Uterus (tissue), 4 donors: ENCODE measurements around the gene PPP1R9A. TPM values are rescaled to one million over a fixed set of nuclear protein-coding genes. Genes with fewer than 3 reads are reported as not detected.

ENCODE experiments used
- DNase-seq, 2 donors: peaks; one replicate each; pipeline ENCODE4 v3.0.0-alpha.2; 2019 to 2020
- H3K27ac ChIP-seq, 2 donors: fragments of 200-600 bp; sonication (generic); 1 replicate in 1 of 2; 2 replicates in 1 of 2; pipeline ENCODE4 v1.5.1; 2016 to 2018
- H3K27me3 ChIP-seq, 2 donors: fragments of 200-600 bp; sonication (generic); one replicate each; pipeline ENCODE4 v1.5.1; 2018 to 2019; ENCODE audit warnings: control low read depth in 1 of 2
- H3K36me3 ChIP-seq, 2 donors: fragments of 200-600 bp; sonication (generic); one replicate each; pipeline ENCODE4 v1.5.1; 2019; ENCODE audit warnings: control low read depth in 1 of 2
- H3K4me1 ChIP-seq, 2 donors: fragments of 200-600 bp; sonication (generic); one replicate each; pipeline ENCODE4 v1.5.1; 2018 to 2019; ENCODE audit warnings: control low read depth in 1 of 2
- H3K4me3 ChIP-seq, 2 donors: fragments of 200-600 bp; sonication (generic); 1 replicate in 1 of 2; 2 replicates in 1 of 2; pipeline ENCODE4 v1.5.1; 2018 to 2019; ENCODE audit warnings: mild to moderate bottlenecking in 1 of 2
- H3K9me3 ChIP-seq, 2 donors: fragments of 200-600 bp; sonication (generic); one replicate each; pipeline ENCODE4 v1.5.1; 2019; ENCODE audit warnings: control low read depth in 1 of 2
- CTCF ChIP-seq, 4 experiments: fragments of 200-600 bp in 2 of 4; fragments of 450-650 bp in 2 of 4; sonication (generic) in 2 of 4; IDR thresholded peaks; one replicate each; pipeline ENCODE4 v1.5.1; 2016 to 2019; ENCODE audit warnings: antibody characterized with exemption in 4 of 4, mild to moderate bottlenecking in 2 of 4, moderate library complexity in 1 of 4
- POLR2A ChIP-seq, 2 donors: fragments of 450-650 bp; IDR thresholded peaks; one replicate each; pipeline ENCODE4 v1.6.1; 2016; ENCODE audit warnings: antibody characterized with exemption in 2 of 2, mild to moderate bottlenecking in 1 of 2, moderate library complexity in 1 of 2
- intact Hi-C: fragments of 100-400 bp; cut with DNase I; formaldehyde crosslinking; loops from one replicate; pipeline ENCODE4 v1.15.1; 2023; ENCODE audit warnings: low total_unique reads
- total RNA-seq, 4 donors: library from RNA; depleted of rRNA in 3 of 4; stranded (reverse); fragments of >200 nt in 3 of 4; gene quantifications; one replicate each; pipeline versions ENCODE4 v1.1.0 to v1.2.4, GENCODE V29; 2014 to 2023
- donor health status: DM: yes; HTN: yes; CAD: no.

The PPP1R9A gene
- total RNA-seq, 4 donors from 2014 or later = 5.3 to 39.6 (median 15.0) TPM

- no peak for TF ChIP-seq POLR2A (IDR thresholded peaks at IDR 0.05)
- no peak overlapping the region for H3K4me3 ChIP-seq
- no peak overlapping the region for H3K27ac ChIP-seq
- H3K4me1 ChIP-seq = no peaks in the 10 kb centered on the region
- H3K36me3 ChIP-seq = no peaks in the 10 kb centered on the region
- no peaks in the 10 kb centered on the region for H3K27me3 ChIP-seq
- intact Hi-C loops = no loop called here
- DNase-seq = no peak
- H3K9me3 ChIP-seq = no peaks in the 10 kb centered on the region
Observed at GRCh38 chr7:95097291-95097690, 189.9 kb downstream of the PPP1R9A start.

DNA sequence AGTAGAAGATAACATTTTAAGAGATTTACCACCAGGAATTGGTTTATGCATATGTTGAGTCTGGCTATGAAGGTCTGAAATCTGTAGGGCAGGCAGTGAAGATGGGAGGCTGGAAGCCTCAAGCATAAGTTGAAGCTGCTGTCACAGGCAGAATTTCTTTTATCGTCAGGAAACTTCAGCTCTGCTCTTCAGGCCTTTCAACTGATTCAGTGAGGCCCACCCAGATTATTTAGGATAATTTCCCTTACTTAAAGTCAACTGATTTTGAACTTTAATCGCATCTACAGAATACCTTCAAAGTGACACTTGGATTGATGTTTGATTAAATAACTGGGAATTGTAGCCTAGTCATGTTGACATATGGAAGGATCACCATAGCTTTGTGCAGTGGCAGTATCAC lies 190.5 kb downstream of the PPP1R9A start:
- Histone ChIP-seq H3K4me1 (no peaks in the 10 kb centered on the region), H3K36me3 (no peaks in the 10 kb centered on the region), H3K4me3 (no peak overlapping the region), H3K27ac (no peak overlapping the region), H3K27me3 (no peaks in the 10 kb centered on the region), H3K9me3 (no peaks in the 10 kb centered on the region)
- intact Hi-C loops = no loop called here
- DNase-seq = no peak
- TF ChIP-seq POLR2A (IDR thresholded peaks at IDR 0.05) (no peak), CTCF (IDR thresholded peaks at IDR 0.05) (no peak)

DNA sequence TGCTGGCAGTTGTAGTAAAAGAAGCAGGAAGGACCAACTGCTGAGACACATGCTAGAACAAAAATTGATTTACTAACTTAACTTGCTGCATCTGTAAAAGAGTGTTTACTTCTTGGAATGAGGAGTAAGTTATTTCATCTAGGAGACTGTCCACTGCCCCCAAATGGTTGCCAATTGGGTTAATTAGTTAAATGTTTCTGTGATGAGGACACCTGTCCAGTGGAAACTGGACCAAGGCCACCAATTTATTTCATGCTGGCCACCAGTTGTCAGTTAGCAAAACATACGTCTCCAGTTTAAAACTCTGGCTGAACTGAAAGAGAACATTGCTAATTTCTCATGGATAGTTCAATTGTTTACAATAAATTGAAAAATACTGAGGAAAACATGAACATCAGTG lies 191.7 kb downstream of the PPP1R9A start:
- Histone ChIP-seq H3K4me3 (no peak overlapping the region), H3K36me3 (no peaks in the 10 kb centered on the region), H3K4me1 (no peaks in the 10 kb centered on the region), H3K27ac (no peak overlapping the region), H3K9me3 (no peaks in the 10 kb centered on the region), H3K27me3 (no peaks in the 10 kb centered on the region)
- DNase-seq = no peak
- no peak for TF ChIP-seq CTCF (IDR thresholded peaks at IDR 0.05)
- intact Hi-C loops = no loop called here

DNA sequence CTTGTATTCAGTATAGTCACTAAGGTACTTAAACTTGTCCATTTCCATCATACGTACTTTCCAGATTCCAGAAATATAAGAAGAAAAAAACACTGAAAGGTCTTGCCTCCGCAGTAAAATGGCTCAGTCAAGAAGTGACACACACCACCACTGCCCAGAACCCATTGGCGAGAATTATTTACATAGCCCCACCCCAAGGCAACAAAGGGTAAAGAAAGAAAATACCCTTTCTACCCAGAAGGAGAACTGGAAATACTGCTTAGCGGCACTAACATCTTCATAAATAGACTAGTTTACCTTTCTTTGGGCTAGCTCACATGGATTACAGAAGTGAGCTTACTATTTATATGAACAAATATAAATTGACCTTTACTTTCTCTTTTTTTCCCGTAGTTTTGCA lies 194.0 kb downstream of the PPP1R9A start:
- H3K27me3 ChIP-seq = no peaks in the 10 kb centered on the region
- H3K36me3 ChIP-seq = no peaks in the 10 kb centered on the region
- H3K27ac ChIP-seq = no peak overlapping the region
- TF ChIP-seq POLR2A (IDR thresholded peaks at IDR 0.05) (no peak), CTCF (IDR thresholded peaks at IDR 0.05) (no peak)
- no peaks in the 10 kb centered on the region for H3K4me1 ChIP-seq
- DNase-seq = no peak
- H3K4me3 ChIP-seq = no peak overlapping the region
- intact Hi-C loops = no loop called here
- no peaks in the 10 kb centered on the region for H3K9me3 ChIP-seq

GRCh38 chr7:95102662-95103061 lies 195.3 kb downstream of the PPP1R9A start:
- Histone ChIP-seq H3K9me3 (no peaks in the 10 kb centered on the region), H3K36me3 (no peaks in the 10 kb centered on the region), H3K27me3 (no peaks in the 10 kb centered on the region), H3K4me1 (no peaks in the 10 kb centered on the region), H3K27ac (no peak overlapping the region), H3K4me3 (no peak overlapping the region)
- DNase-seq = no peak
- no peak for TF ChIP-seq POLR2A (IDR thresholded peaks at IDR 0.05)
- no peak for TF ChIP-seq CTCF (IDR thresholded peaks at IDR 0.05)
- intact Hi-C loops = no loop called here

DNA sequence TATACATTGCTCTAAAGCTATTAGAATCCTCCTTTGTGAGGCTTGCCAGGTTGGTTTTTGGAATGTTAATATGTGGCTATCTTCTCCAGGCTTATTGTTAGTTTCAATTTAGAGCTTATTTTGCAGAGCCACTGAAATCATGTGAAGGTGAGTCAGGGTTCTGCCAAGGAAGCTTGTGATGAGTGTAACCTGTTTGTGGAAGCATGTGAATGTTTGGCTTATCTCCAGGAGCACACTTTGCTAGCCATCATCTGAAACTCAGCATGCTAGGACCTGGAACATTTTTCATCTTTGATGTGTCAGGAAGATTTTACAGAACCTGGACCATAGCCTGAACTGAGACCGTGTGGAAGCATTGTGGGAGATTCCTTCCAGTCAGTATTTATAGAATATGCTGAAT lies 197.3 kb downstream of the PPP1R9A start:
- no peak for TF ChIP-seq POLR2A (IDR thresholded peaks at IDR 0.05)
- no peak for TF ChIP-seq CTCF (IDR thresholded peaks at IDR 0.05)
- intact Hi-C loops = no loop called here
- peak in 1 of 2 donors; percentile 67 for DNase-seq
- Histone ChIP-seq H3K4me3 (no peak overlapping the region), H3K27me3 (no peaks in the 10 kb centered on the region), H3K4me1 (no peaks in the 10 kb centered on the region), H3K9me3 (no peaks in the 10 kb centered on the region), H3K27ac (peak overlapping the region; percentile 61 to 75), H3K36me3 (no peaks in the 10 kb centered on the region)
